NCI-H460 (cell line): Measurements from ENCODE around the gene GABRB1. TPM values are rescaled to one million over a fixed set of nuclear protein-coding genes. Genes with fewer than 3 reads are reported as not detected.

ENCODE experiments used
- DNase-seq: peaks from one replicate; pipeline ENCODE4 v3.0.0-alpha.2; 2016; ENCODE audit warnings: low read depth; ENCODE audit errors: extremely low read depth
- total RNA-seq: library from RNA; depleted of rRNA; stranded (reverse); fragments of >200 nt; shearing (Covaris generic); gene quantifications from 2 replicates; pipeline ENCODE4 v1.2.3, GENCODE V29; 2014

The GABRB1 gene
- total RNA-seq, 1 experiment from 2014 or later = not detected

DNA sequence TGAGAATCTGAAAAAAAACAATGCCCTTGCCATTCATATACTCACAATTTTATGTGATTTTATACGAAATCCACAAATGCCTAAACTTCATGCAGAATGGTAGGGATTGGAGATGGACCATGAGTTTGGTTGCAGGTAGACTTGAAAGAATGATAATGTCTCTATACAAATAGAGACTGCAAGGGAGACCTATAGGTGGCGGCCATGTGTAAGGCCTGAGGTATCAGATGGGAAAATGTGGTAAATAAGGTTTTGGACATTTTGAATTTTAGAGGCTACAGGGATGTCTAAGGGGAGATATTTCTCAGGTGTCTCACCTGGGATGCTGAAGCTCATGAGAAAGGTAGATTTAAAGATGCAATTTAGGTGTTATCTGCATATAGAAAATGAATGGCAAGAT lies 78.0 kb downstream of the GABRB1 start:
- no peak for DNase-seq

GRCh38 chr4:47110546-47111132 lies 79.3 kb downstream of the GABRB1 start:
- DNase-seq = no peak

- DNase-seq = no peak
These were observed 87.0 kb downstream of the GABRB1 start for GRCh38 chr4:47118192-47118929.

- no peak for DNase-seq
These were observed 89.4 kb downstream of the GABRB1 start for GRCh38 chr4:47120783-47121182.

GRCh38 chr4:47122592-47123291 lies 91.4 kb downstream of the GABRB1 start:
- DNase-seq = peak; percentile 69

- no peak for DNase-seq
These were observed 97.6 kb downstream of the GABRB1 start for GRCh38 chr4:47128991-47129390.

DNA sequence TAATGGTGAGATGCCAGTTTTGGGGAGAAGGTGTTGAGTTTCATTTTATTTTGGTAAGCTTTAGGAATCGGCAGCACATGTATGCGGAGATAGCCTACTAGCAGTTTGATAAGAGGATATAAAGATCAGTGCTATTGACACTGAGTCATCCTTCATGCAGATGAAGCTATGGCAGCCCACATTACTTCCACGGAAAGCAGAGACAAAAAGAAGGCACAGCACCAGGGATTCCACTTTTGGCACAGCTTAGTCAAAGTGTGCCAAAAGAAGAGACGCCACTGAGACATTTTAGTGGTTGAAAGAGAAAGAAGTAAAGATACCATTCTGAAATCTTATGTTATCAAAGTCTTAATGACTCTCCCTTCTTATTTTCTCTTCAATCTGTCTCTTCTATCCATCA lies 103.8 kb downstream of the GABRB1 start:
- no peak for DNase-seq

DNA sequence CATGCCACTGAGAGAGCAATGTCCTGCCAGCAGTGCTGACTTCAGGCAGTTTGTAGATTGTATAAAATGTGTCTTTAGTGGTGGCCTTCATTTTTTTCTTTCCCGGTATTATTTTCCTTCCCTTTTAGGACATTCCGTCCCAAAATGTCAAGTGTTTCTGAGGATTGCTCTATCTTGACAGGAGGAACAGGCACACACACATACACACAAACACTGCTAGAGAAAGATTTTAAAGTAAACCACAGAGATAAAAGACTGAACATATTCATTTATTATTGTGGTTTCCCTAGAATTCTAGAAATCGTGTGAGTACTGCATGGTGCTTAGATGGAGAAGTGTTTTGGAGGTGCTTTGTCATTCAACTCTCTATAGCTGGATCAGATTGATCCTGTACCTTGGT lies 111.9 kb downstream of the GABRB1 start:
- DNase-seq = no peak

DNA sequence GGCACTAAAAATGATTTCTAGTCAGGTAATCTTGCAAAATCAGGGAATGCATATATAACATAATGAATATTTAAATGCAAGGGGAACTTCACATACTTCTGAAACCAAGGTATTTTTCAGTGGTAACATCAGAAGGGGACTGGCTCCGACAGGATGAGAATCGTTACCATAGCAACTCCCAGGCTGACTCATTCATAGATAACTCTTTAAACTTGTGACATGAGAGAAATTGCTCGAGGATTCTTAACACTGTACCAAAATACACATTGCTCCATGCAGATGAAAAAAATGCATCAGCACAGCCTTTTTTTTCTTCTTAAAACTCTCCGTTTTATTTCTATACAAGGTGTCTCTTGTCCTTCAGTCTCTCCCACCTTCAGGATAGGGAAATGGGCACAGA lies 114.3 kb downstream of the GABRB1 start:
- no peak for DNase-seq

GRCh38 chr4:47154816-47155370 lies 123.5 kb downstream of the GABRB1 start:
- no peak for DNase-seq

DNA sequence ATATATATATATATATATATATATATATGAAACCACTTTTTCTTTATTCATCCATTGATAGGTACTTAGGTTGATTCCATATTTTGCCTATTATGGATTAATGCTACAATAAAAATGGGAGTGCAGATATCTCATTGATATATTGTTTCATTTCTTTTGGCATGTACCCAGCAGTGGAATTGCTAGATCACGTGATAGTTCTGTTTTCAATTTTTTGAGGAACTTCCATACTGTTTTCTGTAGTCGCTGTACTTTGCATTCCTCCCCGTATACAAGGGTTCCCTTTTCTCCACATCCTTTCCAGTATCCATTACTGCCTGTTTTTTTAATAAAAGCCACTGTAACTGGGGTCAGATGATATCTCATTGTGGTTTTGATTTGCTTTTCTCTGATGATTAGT lies 124.6 kb downstream of the GABRB1 start:
- DNase-seq = no peak

GRCh38 chr4:47160095-47160494 lies 128.7 kb downstream of the GABRB1 start:
- no peak for DNase-seq

DNA sequence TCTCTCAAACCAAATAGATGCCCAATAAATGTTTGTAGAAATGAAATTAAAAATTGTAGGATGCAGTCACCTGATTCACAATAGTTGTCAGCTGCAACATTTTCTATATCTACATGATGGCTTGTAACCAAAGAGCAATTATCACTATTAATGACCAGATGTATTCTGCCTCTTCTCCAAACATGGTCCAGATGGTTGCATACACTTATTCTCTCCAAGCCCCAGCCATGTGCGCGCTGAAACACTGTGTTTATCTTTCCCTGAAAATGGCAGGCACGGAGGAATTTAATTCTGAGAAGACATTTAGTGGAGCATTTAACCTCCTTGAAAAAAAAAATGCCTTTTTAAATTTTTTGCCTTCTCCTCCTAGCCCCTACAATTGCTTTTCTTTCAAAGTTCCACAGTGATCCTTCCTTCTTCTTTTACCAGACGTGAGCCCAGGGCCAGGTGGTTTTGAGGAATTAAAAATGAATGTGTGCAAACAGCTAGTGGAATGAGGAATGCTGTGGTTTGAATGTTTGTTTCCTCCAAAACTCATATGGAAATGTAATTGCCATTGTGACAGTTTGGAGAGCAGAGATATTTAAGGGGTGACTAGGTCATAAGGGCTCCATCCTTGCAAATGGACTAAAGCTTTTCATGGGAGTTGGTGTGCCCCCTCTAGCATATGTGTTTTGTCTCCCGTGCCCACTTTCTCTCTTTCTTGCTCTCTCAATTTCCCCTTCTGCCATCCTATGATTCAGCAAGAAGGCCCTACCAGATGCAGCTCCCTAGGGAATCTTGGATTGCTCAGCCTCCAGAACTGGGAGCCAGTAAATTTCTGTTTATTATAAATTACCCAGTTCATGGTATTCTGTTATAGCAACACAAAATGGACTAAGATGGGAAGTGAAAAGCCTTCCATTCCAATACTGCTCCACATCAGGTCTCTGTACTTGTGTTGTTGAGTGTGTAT lies 136.0 kb downstream of the GABRB1 start:
- no peak for DNase-seq

DNA sequence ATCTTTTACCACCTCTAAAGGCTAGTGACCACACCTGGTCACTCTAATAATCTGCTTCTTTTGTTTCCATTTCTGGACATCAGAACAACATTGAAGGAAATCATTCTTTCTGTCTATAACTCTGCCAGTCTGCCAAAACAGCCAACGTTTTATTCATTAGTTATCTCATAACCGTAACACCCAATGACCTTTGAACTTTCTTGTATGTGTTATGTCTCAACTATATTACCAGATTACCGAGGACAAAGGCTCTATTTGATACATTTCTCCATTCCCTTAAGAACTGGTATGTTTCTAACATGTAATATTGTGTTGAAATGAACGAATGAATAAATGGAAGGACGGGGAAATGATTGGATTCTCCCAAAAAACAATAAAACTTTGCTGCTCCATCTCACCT lies 152.7 kb downstream of the GABRB1 start:
- no peak for DNase-seq

DNA sequence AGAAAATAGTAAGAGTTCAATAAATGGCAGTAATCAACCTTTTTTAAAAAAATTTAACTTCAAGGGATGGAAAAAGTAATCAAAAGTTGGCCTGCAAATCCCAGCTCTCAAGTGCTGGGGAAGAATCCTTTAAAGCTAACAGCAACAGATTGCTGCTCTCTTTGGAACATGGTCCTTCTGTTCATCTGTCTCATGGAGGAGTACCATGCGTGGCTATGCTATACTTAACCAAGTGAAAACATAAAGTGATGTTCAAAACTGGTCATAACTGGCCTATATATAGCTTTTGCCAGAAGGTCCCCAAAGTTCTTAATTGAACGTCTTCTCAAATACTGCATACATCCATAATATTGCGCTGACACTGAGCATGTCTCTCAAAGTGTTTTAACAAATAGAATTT lies 154.4 kb downstream of the GABRB1 start:
- no peak for DNase-seq

DNA sequence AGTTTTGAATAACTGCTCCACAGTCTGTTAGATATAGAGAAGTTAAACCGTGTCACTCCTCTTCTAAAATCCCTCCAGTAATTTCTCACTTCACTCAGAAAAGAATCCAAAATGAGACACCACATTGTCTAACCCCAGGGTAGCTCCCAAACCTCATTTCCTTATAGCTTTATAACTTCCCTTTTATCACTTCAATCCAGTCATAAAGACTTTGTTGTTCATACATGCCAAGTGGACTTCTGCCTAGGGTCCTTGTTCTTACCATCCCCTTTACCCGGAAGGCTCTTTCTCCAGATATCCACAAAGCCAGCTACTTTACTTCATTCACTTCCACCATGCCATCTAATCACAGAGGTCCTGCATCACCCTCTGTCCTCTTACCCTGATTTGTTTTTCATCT lies 156.2 kb downstream of the GABRB1 start:
- DNase-seq = no peak

GRCh38 chr4:47193179-47193578 lies 161.8 kb downstream of the GABRB1 start:
- no peak for DNase-seq

- no peak for DNase-seq
These were observed 162.8 kb downstream of the GABRB1 start for GRCh38 chr4:47194036-47194737.

GRCh38 chr4:47195706-47196105 lies 164.3 kb downstream of the GABRB1 start:
- DNase-seq = no peak

GRCh38 chr4:47198791-47199190 lies 167.4 kb downstream of the GABRB1 start:
- no peak for DNase-seq
